Lower lobe of right lung (tissue), 2 donors: ENCODE results near the gene HLF. TPM values are rescaled to one million over a fixed set of nuclear protein-coding genes. Genes with fewer than 3 reads are reported as not detected.

Source experiments
- ATAC-seq, 2 donors: fragments of 200-7000 bp; cut with Tn5 transposase; one replicate each; pipeline ENCODE4 v1.9.1; 2020 to 2022; ENCODE audit warnings: mild to moderate bottlenecking in 2 of 2, moderate library complexity in 2 of 2
- DNase-seq: peaks from one replicate; pipeline ENCODE4 v3.0.0-alpha.2; 2020
- H3K27ac ChIP-seq: fragments of 200-600 bp; one replicate; pipeline ENCODE4 v1.8.0; 2022
- H3K27me3 ChIP-seq: fragments of 200-600 bp; one replicate; pipeline ENCODE4 v1.8.0; 2022; ENCODE audit warnings: low read depth
- H3K36me3 ChIP-seq: fragments of 200-600 bp; one replicate; pipeline ENCODE4 v1.8.0; 2022; ENCODE audit warnings: mild to moderate bottlenecking
- H3K4me1 ChIP-seq: fragments of 200-600 bp; one replicate; pipeline ENCODE4 v1.8.0; 2022
- H3K4me3 ChIP-seq: fragments of 200-600 bp; one replicate; pipeline ENCODE4 v1.8.0; 2022; ENCODE audit warnings: mild to moderate bottlenecking
- H3K9me3 ChIP-seq: fragments of 200-600 bp; one replicate; pipeline ENCODE4 v1.8.0; 2022
- CTCF ChIP-seq: fragments of 200-600 bp; IDR thresholded peaks from one replicate; pipeline ENCODE4 v1.8.0; 2022; ENCODE audit warnings: antibody characterized with exemption, mild to moderate bottlenecking
- intact Hi-C: fragments of 100-400 bp; cut with DNase I; formaldehyde crosslinking; loops from one replicate; pipeline ENCODE4 v1.11.0; 2022
- total RNA-seq: library from RNA; stranded (reverse); fragmentation: NEBNext Ultra II Directional; extraction: Animal tissue kit (Norgen Biotek cat#: 25700); gene quantifications from one replicate; pipeline ENCODE4 v1.2.1, GENCODE V29; 2021
- donor health status: DM: no; HTN: yes; CAD: no; lungs with severe emphysema.

Gene HLF
- total RNA-seq, 1 donor from 2014 or later: 29.4 TPM

DNA sequence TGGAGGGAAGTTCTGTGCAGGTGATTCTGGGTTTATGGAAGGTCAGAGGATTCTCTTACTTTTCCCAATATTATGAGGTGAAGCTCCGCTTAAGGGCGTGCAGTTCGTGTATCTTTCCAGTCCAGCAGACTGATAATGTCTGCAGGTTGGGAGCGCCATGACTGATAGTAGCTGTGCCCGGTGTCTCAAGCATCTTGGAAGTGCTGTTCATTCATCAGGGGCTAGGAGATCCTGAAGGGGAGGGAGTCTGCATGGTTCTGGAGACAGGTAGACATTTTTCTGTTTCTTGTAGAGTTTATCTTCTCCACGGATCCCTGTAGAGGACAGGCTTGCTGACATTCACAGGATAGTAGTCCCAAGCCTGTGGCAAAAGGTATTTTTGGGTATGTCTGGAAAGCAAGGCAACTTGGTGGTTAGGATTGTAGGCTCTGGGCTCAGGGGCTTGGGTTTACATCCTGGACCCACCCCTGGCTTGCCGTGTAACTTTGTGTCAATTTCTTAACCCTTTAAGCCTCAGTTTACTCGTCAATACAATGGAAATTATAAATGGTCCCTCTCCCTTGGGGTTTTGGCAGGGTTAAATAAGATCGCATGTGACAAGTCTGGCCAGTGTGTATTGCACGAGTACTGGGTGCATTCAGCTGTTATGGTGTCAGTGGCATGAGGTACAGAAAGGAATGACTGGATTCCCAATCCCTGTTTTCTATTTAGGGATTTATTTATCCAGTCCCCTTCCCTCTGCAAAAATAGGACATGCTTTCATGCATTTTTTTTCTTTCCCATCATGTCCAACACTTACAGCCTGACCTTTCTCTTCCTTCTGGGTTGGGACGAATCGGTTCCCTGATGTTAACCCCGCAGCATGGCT lies 8.2 kb downstream of the HLF start:
- ATAC-seq (peak in 1 of 2 donors; percentile 4), DNase-seq (no peak)
- intact Hi-C loops: no loop called here
- Histone ChIP-seq H3K36me3 (no peaks in the 10 kb centered on the region), H3K4me3 (peak overlapping the region; percentile 12), H3K4me1 (peaks cover 45% of the 10 kb centered on the region), H3K27me3 (no peaks in the 10 kb centered on the region), H3K27ac (peak overlapping the region; percentile 58), H3K9me3 (no peaks in the 10 kb centered on the region)
- no peak for TF ChIP-seq CTCF

GRCh38 chr17:55273579-55274354 lies 9.0 kb downstream of the HLF start:
- ATAC-seq (peak; percentile 85 to 90), DNase-seq (peak; percentile 86)
- TF ChIP-seq CTCF: no peak
- Histone ChIP-seq H3K4me3 (peak overlapping the region; percentile 12), H3K36me3 (no peaks in the 10 kb centered on the region), H3K9me3 (no peaks in the 10 kb centered on the region), H3K4me1 (peaks cover 53% of the 10 kb centered on the region), H3K27ac (peak overlapping the region; percentile 58), H3K27me3 (no peaks in the 10 kb centered on the region)
- intact Hi-C loops: no loop called here

DNA sequence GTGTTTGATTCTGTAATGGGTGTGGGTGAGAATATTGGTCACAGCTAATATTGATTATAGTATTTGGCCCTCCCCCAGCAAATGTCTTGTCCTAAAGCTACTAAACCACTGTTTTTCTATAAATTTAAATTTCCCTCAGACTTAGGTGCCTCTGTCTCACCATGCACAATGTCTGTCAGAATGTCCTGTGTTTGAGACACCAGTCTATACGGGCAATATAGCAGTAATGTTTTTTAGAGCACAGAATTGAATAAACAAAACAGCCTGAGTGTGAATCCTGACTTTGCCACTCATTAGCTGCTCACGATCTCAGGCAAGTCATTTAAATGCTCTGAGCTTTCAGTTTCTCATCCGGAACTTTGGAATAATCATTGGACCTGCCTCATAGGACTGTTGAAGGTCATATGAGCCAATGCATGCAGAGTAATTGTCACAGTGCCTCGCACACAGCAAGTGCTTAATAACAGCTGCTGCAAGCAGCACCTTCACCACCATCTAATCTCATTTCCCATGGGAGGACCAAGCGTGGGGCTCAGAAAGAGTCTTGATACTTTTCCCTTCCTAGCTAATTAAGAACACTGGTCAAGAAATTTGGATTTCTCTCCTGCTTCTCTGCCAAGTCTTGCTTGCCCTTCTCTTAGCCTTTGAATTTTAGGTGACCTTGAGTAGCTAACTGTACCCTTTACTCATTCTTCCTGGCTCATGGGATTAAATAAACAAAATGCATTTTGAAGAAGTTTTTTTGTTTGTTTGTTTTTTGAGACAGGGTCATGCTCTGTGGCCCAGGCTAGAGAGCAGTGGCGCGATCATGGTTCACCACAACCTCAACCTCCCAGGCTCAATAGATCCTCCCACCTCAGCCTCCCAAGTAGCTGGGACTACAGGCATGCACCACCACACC lies 9.8 kb downstream of the HLF start:
- H3K9me3 ChIP-seq: no peaks in the 10 kb centered on the region
- H3K4me1 ChIP-seq: peaks cover 54% of the 10 kb centered on the region
- H3K27me3 ChIP-seq: no peaks in the 10 kb centered on the region
- no peak for ATAC-seq
- peak overlapping the region; percentile 58 for H3K27ac ChIP-seq
- H3K4me3 ChIP-seq: no peak overlapping the region
- intact Hi-C loops: no loop called here
- H3K36me3 ChIP-seq: no peaks in the 10 kb centered on the region
- no peak for DNase-seq
- no peak for TF ChIP-seq CTCF

DNA sequence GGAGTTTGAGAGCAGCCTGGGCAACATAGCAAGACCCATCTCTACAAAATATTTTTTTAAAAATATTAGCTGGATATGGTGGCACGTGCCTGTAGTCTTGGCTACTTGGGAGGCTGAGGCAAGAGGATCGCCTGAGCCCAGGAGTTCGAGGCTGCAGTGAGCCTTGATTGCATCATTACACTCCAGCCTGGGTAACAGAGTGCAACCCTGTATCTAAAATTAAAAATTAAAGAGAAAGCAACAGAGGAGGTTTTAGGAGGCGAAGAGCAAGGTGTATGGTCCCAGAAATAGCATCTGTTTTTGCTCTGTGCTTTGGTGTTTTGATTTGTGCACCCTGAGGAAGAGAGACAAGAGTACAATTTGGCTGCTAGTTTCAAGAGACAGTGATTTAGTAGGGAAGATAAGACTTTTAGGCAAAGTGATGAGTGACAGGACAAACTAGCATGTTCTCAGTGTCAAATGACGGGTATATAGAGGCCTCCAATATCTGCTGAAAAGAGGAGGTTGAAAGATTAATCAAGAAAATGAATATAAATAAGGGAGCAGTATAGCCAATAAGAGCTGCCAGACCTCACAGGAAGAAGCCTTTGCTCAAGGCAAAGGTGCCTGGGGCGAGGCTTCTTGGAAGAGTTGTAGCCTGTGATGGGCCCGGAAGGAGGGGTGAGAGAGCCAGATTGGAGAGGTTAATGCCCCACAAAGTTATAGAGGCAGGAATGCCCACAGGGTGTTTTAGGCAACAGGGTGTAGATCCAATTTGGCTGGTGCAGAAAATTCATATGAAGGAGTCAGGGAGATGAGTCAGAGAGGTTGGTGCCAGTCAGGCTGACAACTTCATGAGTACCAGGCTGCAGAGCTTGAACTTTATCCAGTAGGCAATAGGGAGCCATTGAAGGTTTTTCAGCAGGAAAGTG lies 11.4 kb downstream of the HLF start:
- DNase-seq (no peak), ATAC-seq (peak in 1 of 2 donors; percentile 53)
- intact Hi-C loops: no loop called here

More for the DNA sequence above, 11.4 kb downstream of the HLF start:
- Histone ChIP-seq H3K36me3 (no peaks in the 10 kb centered on the region), H3K9me3 (no peaks in the 10 kb centered on the region), H3K4me3 (no peak overlapping the region), H3K27me3 (no peaks in the 10 kb centered on the region), H3K27ac (no peak overlapping the region), H3K4me1 (peaks cover 54% of the 10 kb centered on the region)
- no peak for TF ChIP-seq CTCF
